ENCODE data around the gene ITGB3. TPM values are rescaled to one million over a fixed set of nuclear protein-coding genes. Genes with fewer than 3 reads are reported as not detected.

The ITGB3 gene
- total and polyA plus RNA-seq, 10 of the 15 experiments (the other 5 are each of a cell fraction or from before 2014, with no cell fraction given): 0.69 to 22.8 (median 13.6) TPM

GRCh38 chr17:47242648-47243047 lies 11.0 kb upstream of the ITGB3 start:
- no peak for DNase-seq (ENCODE audit: low read depth, low spot score)
- RAD21 ChIA-PET (ENCODE audit: unreplicated experiment): interaction anchor here (1.0 to 3.1 kb wide), 2 partner anchors 12 to 73 kb away, joined by 5 to 12 read pairs; no protein-coding TSS in a partner anchor
- CTCF ChIA-PET: interaction anchor here (0.6 to 5.7 kb wide), 3 partner anchors 73 to 120 kb away, joined by 3 to 19 read pairs (median 3); no protein-coding TSS in a partner anchor
- TF ChIP-seq E2F8 (IDR thresholded peaks at IDR 0.05; ENCODE audit: low read depth, partially characterized antibody) (no peak), ZNF384 (IDR thresholded peaks at IDR 0.05; ENCODE audit: borderline replicate concordance, low read depth, low read length) (no peak), ZNF622 (IDR thresholded peaks at IDR 0.05) (no peak), MYB (IDR thresholded peaks at IDR 0.05; ENCODE audit: borderline replicate concordance, low read depth, low read length) (no peak), PAX5 (IDR thresholded peaks at IDR 0.05; ENCODE audit: borderline replicate concordance, low read depth, low read length) (no peak), ZNF592 (IDR thresholded peaks at IDR 0.05) (no peak), NFXL1 (IDR thresholded peaks at IDR 0.05; ENCODE audit: borderline replicate concordance) (no peak)
- TF ChIP-seq, protein P1, sequence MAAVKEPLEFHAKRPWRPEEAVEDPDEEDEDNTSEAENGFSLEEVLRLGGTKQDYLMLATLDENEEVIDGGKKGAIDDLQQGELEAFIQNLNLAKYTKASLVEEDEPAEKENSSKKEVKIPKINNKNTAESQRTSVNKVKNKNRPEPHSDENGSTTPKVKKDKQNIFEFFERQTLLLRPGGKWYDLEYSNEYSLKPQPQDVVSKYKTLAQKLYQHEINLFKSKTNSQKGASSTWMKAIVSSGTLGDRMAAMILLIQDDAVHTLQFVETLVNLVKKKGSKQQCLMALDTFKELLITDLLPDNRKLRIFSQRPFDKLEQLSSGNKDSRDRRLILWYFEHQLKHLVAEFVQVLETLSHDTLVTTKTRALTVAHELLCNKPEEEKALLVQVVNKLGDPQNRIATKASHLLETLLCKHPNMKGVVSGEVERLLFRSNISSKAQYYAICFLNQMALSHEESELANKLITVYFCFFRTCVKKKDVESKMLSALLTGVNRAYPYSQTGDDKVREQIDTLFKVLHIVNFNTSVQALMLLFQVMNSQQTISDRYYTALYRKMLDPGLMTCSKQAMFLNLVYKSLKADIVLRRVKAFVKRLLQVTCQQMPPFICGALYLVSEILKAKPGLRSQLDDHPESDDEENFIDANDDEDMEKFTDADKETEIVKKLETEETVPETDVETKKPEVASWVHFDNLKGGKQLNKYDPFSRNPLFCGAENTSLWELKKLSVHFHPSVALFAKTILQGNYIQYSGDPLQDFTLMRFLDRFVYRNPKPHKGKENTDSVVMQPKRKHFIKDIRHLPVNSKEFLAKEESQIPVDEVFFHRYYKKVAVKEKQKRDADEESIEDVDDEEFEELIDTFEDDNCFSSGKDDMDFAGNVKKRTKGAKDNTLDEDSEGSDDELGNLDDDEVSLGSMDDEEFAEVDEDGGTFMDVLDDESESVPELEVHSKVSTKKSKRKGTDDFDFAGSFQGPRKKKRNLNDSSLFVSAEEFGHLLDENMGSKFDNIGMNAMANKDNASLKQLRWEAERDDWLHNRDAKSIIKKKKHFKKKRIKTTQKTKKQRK (IDR thresholded peaks at IDR 0.05; ENCODE audit: low read depth, low read length): no peak
- TF ChIP-seq, protein P2, sequence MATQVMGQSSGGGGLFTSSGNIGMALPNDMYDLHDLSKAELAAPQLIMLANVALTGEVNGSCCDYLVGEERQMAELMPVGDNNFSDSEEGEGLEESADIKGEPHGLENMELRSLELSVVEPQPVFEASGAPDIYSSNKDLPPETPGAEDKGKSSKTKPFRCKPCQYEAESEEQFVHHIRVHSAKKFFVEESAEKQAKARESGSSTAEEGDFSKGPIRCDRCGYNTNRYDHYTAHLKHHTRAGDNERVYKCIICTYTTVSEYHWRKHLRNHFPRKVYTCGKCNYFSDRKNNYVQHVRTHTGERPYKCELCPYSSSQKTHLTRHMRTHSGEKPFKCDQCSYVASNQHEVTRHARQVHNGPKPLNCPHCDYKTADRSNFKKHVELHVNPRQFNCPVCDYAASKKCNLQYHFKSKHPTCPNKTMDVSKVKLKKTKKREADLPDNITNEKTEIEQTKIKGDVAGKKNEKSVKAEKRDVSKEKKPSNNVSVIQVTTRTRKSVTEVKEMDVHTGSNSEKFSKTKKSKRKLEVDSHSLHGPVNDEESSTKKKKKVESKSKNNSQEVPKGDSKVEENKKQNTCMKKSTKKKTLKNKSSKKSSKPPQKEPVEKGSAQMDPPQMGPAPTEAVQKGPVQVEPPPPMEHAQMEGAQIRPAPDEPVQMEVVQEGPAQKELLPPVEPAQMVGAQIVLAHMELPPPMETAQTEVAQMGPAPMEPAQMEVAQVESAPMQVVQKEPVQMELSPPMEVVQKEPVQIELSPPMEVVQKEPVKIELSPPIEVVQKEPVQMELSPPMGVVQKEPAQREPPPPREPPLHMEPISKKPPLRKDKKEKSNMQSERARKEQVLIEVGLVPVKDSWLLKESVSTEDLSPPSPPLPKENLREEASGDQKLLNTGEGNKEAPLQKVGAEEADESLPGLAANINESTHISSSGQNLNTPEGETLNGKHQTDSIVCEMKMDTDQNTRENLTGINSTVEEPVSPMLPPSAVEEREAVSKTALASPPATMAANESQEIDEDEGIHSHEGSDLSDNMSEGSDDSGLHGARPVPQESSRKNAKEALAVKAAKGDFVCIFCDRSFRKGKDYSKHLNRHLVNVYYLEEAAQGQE (IDR thresholded peaks at IDR 0.05; ENCODE audit: low read depth, low read length): no peak

More at GRCh38 chr17:47242648-47243047, 11.0 kb upstream of the ITGB3 start:
- Histone ChIP-seq H3K4me2 (ENCODE audit: control insufficient read depth, insufficient read depth) (no peak overlapping the region), H3K9me3 (replicated peaks; ENCODE audit: control insufficient read depth, insufficient read depth, low read length) (no peaks in the 10 kb centered on the region; the same call in 2 of the 3 replicates), H3K36me3 (ENCODE audit: control insufficient read depth in 2 of 2, insufficient read depth in 2 of 2, low read length in 1 of 2) (no peaks in the 10 kb centered on the region), H3K4me3 (no peak overlapping the region), H3K9ac (ENCODE audit: control insufficient read depth, insufficient read depth, low read length) (no peak overlapping the region), H3K27me3 (replicated peaks in 1 of 2; ENCODE audit: control insufficient read depth in 2 of 2, insufficient read depth in 2 of 2, low read length in 1 of 2) (no peaks in the 10 kb centered on the region), H4K20me1 (ENCODE audit: control insufficient read depth, insufficient read depth) (no peaks in the 10 kb centered on the region), H3K4me1 (ENCODE audit: control insufficient read depth, insufficient read depth, low read length) (peaks cover 10% of the 10 kb centered on the region), H3K27ac (ENCODE audit: control insufficient read depth, insufficient read depth) (no peak overlapping the region), H3K79me2 (ENCODE audit: control insufficient read depth, insufficient read depth, low read length) (no peaks in the 10 kb centered on the region), H2AFZ (ENCODE audit: control insufficient read depth, low read depth, low read length) (no peak overlapping the region)
- ChIA-PET POLR2A (interaction anchor here (0.6 to 1.1 kb wide), 2 partner anchors 11 to 82 kb away, joined by 3 to 6 read pairs; no protein-coding TSS in a partner anchor), SMC1A (ENCODE audit: uncharacterized antibody, unreplicated experiment) (interaction anchor here (0.7 to 3.0 kb wide), 6 partner anchors 11 to 73 kb away, joined by 3 to 13 read pairs (median 4); partner anchors contain the start of gene ITGB3)
- 68% methylated on average over 2 of the region's 2 CpGs for WGBS (ENCODE audit: insufficient coverage, insufficient replicate concordance, low lambda C conversion rate, missing lambda C conversion rate)
- in situ Hi-C loops (cut with MboI): no loop called here
- FAIRE-seq (no peak), ATAC-seq (no peak)
- intact Hi-C loops (cut with micrococcal nuclease; ENCODE audit: unreplicated experiment): no loop called here
- no TSS peak for BruUV-seq (replicated peaks)
